IMR-90 (cell line): ENCODE measurements around the gene ROBO2.

ENCODE experiments used
- CHD1 ChIP-seq: IDR thresholded peaks from 2 replicates; pipeline ENCODE4 v1.6.1; 2012; ENCODE audit warnings: low read depth, low read length, improper control_type of control experiment
- TF ChIP-seq, protein P1 (sequence below): conservative IDR thresholded peaks from 2 replicates; pipeline ENCODE4 v1.5.1; 2012; ENCODE audit warnings: mild to moderate bottlenecking, low read depth, low read length, improper control_type of control experiment

DNA sequence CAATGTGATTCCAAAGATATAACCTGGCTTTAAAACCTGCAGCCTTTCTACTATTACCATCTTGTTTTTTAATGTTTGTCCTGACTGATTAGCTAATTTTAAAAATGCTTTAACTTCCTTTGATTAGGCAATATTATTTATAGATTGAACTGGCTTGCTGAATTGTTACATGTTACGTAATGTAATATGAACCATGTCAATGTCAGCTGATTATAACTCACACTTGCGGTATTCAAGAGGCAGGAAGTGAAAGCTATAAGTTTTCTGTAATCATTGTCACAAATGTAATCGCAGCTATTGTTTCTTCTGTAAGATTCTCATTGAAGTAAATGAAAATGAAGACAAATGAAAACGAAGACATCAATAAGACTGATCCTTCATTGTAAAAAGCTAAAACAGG is 146.8 kb downstream of the ROBO2 start:
- TF ChIP-seq, protein P1, sequence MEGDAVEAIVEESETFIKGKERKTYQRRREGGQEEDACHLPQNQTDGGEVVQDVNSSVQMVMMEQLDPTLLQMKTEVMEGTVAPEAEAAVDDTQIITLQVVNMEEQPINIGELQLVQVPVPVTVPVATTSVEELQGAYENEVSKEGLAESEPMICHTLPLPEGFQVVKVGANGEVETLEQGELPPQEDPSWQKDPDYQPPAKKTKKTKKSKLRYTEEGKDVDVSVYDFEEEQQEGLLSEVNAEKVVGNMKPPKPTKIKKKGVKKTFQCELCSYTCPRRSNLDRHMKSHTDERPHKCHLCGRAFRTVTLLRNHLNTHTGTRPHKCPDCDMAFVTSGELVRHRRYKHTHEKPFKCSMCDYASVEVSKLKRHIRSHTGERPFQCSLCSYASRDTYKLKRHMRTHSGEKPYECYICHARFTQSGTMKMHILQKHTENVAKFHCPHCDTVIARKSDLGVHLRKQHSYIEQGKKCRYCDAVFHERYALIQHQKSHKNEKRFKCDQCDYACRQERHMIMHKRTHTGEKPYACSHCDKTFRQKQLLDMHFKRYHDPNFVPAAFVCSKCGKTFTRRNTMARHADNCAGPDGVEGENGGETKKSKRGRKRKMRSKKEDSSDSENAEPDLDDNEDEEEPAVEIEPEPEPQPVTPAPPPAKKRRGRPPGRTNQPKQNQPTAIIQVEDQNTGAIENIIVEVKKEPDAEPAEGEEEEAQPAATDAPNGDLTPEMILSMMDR: no peak
- no peak for TF ChIP-seq CHD1
